Measurements from ENCODE around the gene PKDREJ. TPM values are rescaled to one million over a fixed set of nuclear protein-coding genes. Genes with fewer than 3 reads are reported as not detected.
A peak's percentile ranks its signal among the peaks of the same experiment; 100 is the strongest.

The PKDREJ gene
- total RNA-seq, 1 donor from 2014 or later, result under 0.01 TPM

GRCh38 chr22:46239261-46240048 is 23.7 kb downstream of the PKDREJ start:
- no peak for DNase-seq

GRCh38 chr22:46238541-46238940 is 24.6 kb downstream of the PKDREJ start:
- DNase-seq, result peak; percentile 35

DNA sequence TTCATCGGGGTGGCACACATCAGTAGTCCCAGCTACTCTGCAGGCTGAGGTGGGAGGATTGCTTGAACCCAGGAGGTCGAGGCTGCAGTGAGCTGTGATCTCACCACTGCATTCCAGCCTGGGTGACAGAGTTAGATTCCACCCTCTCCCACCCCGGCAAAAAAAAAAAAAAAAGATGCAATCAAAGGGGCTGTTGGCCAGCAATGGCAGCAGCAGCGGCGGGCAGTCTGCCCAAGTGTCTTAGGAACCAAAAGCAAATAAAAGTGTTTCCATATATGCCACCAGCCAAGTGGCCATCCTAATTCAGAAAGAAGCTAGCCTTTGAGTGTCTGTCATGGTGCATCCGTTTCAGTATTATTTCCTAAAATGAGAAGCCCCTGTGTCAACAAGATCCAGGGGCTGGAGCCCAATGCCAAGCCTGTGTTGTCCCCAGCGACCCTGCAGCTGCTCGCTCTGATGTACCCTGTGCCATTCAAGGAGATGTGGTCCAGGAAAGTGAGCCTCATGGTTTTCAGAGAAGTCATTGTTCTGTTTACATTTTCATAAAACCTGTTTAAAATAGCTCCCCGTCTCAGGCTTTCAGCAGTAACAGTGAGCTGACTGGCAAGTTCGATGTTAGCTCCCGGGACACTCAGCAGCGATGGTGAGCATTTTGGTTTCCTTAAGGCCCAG is 25.6 kb downstream of the PKDREJ start:
- no peak for DNase-seq

- DNase-seq, result no peak
These were observed 28.2 kb downstream of the PKDREJ start for GRCh38 chr22:46234969-46235368.

DNA sequence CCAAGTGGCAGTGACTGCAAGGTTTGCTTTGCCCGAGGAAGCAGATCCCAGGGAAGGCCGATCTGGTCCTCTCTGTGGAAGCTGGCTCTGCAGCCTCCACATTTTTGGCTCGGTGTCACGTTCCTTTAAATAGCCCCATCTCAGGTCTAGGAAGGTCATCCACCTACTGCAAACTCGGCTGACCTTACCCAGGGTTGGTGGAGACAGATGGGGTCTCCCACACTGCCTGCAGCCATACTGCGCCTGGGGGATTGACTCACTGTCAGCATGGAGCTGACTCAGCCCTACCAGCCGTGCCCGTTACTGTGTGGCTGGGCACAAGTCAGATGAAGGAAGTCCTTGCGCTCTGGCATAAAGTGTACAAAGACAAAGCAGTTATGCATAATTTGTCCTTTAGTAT is 29.9 kb downstream of the PKDREJ start:
- peak; percentile 70 for DNase-seq

DNA sequence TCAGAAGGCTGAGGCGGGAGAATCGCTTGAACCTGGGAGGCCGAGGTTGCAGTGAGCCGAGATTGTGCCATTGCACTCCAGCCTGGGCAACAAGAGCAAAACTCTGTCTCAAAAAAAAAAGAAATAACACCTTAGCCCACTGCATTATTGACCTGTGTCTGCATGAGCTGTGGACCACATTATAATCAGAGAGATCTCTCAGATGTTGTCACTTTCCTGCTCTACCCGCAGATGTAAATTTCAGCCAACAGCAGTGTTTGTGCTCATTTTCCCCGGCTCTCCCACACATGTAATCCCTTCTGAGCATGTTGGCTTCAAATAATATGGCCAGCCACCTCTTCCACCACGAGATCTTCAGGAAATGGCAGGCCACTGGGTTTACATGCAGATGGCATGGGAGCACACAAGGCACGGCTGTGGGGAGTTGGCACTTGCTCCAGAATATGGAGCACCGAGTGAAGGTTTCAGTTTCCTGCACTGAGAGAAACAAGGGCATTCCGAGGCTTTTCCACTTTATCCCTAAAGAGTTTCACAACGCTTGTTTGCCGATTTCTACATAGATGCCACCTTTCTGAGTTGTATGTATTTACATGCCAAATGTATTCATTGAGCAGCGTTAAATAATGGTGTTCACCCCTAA is 32.8 kb downstream of the PKDREJ start:
- DNase-seq, result no peak

- no peak for DNase-seq
These were observed 33.4 kb downstream of the PKDREJ start for GRCh38 chr22:46229701-46230100.

- DNase-seq, result no peak
These were observed 36.6 kb downstream of the PKDREJ start for GRCh38 chr22:46226577-46226976.

GRCh38 chr22:46225631-46226030 is 37.5 kb downstream of the PKDREJ start:
- DNase-seq, result no peak

DNA sequence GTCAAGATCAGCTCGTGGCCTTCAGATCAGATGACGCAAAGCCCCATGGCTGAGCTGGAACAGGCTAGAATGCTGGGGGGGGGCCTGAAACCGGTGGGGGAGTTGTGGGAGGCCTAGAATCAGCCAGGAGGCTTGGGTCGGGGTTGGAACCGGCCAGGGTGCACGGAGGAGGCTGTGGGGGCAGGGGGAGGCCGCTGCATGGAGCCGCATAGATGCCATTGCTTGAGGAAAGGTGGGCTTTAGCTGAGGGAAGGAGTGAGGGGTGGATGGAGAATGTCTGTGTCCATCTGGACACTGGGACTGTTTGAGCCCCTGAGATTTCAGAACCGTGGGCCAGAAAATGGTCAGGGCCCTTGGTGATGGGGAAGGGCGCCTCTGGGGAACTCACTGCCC is 38.2 kb downstream of the PKDREJ start:
- no peak for DNase-seq

- DNase-seq, result no peak
These were observed 38.9 kb downstream of the PKDREJ start for GRCh38 chr22:46224044-46224897.

GRCh38 chr22:46220921-46221320 is 42.2 kb downstream of the PKDREJ start:
- no peak for DNase-seq

DNA sequence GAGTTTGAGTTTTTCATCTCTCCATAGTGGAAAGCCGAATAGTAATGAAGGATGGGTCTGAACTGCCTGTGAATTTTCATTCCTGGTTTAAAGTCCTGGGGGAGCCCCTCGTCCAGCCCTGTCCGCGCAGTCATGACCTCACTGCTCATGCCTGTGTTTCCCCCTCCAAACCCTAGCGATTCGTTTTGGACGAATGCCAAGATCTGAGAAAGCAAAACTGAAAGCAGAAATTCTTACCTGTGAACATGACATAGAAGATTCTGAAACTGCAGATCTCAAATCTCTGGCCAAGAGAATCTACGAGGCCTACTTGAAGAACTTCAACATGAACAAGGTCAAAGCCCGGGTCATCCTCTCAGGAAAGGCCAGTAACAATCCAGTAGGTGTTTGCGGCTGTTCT is 43.5 kb downstream of the PKDREJ start:
- DNase-seq, result no peak

- no peak for DNase-seq
These were observed 48.5 kb downstream of the PKDREJ start for GRCh38 chr22:46214616-46215015.

DNA sequence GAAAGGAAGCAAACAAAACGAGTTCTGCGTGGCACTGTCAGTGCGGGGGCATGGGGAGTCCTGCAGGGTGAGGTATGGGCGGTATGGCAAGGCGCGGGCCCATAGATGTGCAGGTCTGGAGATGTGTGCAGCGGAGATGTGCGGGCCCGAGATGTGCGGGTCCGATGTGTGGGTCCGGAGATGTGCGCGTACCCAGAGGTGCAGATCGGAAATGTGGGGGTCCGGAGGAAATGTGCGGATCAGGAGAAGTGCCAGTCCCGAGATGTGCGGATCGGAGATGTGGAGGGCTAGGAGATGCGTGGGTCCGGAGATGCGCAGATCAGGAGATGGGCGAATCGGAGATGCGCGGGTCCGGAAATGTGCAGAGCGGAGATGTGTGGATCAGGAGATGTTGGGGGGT is 49.0 kb downstream of the PKDREJ start:
- DNase-seq, result no peak

DNA sequence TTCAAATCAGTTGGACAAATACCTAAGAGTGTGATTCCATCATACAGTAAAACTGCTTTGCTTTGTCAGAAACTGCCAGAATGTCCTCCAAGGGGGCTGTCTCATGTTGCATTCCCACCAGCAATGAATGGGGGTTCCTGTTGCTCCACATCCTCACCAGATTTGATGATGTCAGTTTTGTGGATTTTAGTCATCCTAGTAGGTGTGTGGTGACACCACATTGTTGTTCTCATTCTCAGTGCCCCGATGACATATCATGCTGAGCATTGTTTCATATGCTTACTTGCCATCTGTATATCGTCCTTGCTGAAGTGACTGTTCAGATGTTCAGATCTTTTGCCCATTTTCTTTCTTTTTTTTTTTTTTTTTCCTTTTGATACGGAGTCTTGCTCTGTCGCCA is 50.1 kb downstream of the PKDREJ start:
- DNase-seq, result no peak

GRCh38 chr22:46212195-46212594 is 50.9 kb downstream of the PKDREJ start:
- DNase-seq, result no peak

DNA sequence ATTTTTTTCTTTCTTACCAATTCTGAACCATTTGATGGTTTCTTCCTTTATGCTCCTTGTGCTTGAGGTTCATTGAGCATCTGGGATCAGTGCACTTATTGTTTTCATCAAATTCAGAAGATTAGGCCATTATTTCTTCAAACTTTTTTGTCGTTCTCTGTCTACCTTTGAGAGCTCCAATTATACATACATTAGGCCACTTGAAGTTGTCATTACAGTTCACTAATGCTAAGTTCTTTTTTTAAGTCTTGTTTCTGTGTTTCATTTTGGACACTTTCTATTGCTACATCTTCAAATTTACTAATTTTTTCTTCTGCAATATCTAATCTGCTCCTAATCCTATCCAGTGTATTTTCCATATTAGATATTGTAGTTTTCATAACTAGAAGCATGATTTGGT is 53.9 kb downstream of the PKDREJ start:
- DNase-seq, result no peak

All from occipital lobe (tissue), 2 donors.